ENCODE measurements around the gene AIFM3.

The AIFM3 gene

DNA sequence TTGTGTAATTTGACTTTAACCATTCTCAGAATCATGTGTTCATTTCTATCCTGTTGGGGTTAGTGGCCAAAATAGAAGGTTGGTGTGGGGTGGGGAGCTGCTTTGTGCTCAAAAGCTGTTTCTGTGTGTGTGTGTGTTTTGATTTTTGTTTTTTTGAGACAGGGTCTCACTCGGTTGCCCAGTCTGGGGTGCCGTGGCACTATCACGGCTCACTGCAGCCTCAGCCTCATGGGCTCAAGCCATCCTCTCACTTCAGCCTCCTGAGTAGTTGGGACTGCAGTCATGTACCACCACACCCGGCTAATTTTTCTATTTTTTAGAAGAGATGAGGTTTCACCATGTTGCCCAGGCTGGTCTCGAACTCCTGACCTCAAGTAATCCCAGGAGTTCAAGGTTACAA lies 18.1 kb upstream of the AIFM3 start:
- DNase-seq (ENCODE audit: insufficient read length, low spot score) (no peak), FAIRE-seq (no peak)
- no peak for TF ChIP-seq POLR2A (IDR thresholded peaks at IDR 0.05; ENCODE audit: low read depth, low read length)

GRCh38 chr22:20949698-20950183 lies 17.3 kb upstream of the AIFM3 start:
- DNase-seq (ENCODE audit: insufficient read length, low spot score) (no peak), FAIRE-seq (no peak)
- TF ChIP-seq POLR2A (IDR thresholded peaks at IDR 0.05; ENCODE audit: low read depth, low read length): no peak

GRCh38 chr22:20951151-20951931 lies 15.7 kb upstream of the AIFM3 start:
- FAIRE-seq (no peak), DNase-seq (ENCODE audit: insufficient read length, low spot score) (no peak)
- TF ChIP-seq POLR2A (IDR thresholded peaks at IDR 0.05; ENCODE audit: low read depth, low read length): no peak

DNA sequence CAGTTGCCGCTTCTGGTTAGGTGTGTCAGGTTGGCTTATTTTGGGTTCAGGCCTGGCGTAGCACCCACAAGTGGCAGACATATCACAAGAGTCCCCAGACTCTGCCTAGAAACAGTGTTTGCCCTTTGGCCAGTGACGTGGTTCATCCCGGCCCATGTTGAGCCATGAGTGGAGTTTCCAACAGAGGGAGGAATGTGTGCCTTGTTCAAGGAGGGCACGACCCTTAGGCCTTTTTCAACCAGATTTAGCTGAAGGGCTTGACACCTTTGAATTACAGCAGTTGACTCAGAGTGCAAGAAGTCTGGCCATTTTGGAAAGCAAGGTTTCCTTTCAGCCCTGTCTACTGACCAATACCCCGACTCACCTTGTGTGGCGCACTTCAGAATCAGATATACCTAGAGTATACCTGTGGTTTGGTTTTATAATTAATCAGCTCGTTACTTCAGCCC lies 15.1 kb upstream of the AIFM3 start:
- DNase-seq (ENCODE audit: insufficient read length, low spot score): no peak
- no peak for TF ChIP-seq POLR2A (IDR thresholded peaks at IDR 0.05; ENCODE audit: low read depth, low read length)
- FAIRE-seq: no peak

DNA sequence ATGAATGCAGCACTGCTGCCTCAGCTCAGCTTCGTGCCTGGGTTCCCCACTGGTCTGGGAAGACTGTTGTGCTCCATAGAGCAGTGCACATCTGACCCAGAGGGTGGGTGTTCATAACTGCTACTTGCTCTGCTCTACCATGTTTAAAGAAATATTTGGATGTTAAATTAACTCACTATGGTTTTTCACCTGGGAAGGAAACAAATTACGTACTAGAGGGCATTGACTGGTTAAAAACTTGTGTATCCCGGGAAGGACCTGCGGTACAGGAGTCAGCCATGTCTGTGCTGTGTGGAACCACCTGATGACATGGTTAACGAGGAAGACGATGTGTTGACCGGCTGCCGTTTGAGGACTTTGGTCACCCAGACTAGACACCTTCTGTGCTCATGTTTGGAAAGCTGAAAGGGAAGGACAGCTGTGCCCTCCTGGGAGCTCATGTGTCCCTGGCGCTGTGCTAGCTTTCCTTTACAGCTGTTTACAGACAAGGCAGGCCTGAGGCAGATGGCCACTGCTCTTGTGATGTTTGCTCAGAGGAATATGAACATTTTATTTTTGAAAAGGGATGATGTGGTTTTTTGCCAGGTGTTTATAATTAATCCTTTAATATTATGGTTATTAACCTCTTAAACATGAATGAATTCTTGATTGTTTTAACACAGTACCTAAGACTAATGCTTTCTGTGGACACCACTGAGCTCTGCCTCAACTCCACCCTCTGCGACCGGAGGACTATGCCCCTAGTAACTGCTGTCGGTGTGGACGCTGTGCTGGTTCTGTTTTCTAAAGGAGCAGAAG lies 14.3 kb upstream of the AIFM3 start:
- no peak for TF ChIP-seq POLR2A (IDR thresholded peaks at IDR 0.05; ENCODE audit: low read depth, low read length)
- FAIRE-seq (no peak), DNase-seq (ENCODE audit: insufficient read length, low spot score) (no peak)

DNA sequence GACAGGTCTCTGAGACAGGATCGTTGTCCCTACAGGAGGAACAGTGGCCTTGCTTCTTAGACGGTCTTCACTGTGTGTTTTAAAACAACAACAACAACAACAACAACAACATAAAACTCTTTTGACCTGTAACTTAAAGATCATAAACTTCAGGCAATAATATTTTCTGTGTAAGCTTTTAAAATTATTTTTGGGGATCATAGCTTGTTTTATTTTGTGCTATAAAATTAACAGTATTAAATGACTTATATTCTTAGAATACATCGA lies 13.8 kb upstream of the AIFM3 start:
- no peak for FAIRE-seq
- TF ChIP-seq POLR2A (IDR thresholded peaks at IDR 0.05; ENCODE audit: low read depth, low read length): no peak
- no peak for DNase-seq (ENCODE audit: insufficient read length, low spot score)

DNA sequence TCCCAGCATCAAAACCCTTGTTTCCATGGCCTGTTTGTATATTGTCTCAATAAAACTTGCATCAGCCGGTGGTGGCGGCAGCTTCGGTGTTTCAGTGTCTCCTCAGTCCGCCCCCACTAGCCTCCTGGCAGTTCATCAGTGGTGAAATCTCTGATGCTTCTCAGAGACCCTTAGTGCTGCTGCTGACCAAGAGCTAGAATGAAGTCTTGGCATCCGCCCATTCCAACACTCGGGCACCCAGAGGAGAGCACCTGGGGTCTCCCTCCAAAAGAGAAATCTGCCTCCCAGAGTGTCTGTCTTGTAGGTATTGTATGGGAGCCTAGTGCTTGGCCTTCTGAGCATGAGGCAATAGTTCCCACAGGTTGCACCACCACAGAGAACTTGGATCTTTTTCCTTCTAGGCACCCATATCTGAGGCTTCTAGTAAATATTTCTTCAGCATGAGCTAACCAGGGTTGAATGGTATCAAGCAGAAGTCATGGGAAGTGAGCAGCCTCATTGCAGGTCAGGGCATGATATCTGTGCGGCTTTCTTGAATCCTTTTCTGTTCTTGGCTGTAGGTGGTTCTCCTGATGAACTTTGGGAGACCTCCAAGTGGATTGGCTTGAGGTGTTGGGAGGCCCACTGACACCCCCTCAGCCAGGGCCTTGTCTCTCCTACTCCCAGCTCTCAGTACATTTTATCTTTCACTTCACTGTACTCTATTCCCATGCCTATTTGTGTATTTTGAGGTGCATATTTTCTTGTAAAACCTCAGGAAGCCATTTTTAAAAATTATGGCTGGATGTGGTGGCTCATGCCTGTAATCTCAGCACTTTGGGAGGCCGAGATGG lies 13.2 kb upstream of the AIFM3 start:
- FAIRE-seq: no peak
- no peak for DNase-seq (ENCODE audit: insufficient read length, low spot score)
- TF ChIP-seq POLR2A (IDR thresholded peaks at IDR 0.05; ENCODE audit: low read depth, low read length): no peak

- no peak for FAIRE-seq
- DNase-seq (ENCODE audit: insufficient read length, low spot score): no peak
These were observed 11.5 kb upstream of the AIFM3 start for GRCh38 chr22:20955548-20955947.

DNA sequence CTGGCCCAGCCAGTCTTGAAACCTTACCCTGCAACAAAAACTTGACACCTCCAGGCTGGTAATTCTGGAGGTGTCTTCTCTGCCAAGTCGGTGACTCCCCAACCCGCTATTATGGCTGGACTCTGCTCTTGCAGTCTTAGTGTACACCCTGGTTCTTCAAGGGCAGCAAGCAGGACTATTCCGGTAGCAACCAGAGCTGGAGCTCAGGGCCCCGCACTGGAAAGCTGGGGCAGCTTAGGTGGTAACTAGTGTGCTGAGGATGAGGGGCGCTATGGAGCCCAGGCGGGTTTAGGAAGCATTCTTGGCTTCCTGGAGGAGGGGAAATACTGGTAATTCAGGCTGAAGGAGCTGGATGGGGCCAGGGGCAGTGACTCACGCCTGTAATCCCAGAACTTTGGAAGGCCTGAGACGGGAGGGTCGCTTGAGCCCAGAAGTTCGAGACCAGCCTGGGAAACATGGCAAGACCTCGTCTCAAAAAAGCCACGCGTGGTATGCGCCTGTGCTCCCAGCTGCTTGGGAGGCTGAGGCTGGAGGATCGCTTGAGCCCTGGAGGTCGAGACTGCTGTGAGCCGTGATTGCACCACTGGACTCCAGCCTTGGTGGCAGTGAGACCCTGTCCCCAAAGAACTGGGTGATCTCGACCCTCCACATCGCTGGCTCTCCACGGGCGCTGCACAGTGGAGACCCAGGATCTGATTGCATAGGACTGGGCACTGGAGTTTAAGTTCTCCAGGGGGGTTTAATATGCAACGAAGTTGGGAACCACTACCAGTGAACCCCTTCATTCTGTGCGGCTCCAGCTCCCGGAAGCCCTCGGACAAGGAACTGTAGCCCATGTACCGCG lies 10.6 kb upstream of the AIFM3 start:
- no peak for TF ChIP-seq POLR2A (IDR thresholded peaks at IDR 0.05; ENCODE audit: low read depth, low read length)
- DNase-seq (ENCODE audit: insufficient read length, low spot score): no peak
- no peak for FAIRE-seq

More at GRCh38 chr22:20955548-20955947, 11.5 kb upstream of the AIFM3 start:
- TF ChIP-seq POLR2A (IDR thresholded peaks at IDR 0.05; ENCODE audit: low read depth, low read length): no peak

- no peak for TF ChIP-seq POLR2A (IDR thresholded peaks at IDR 0.05; ENCODE audit: low read depth, low read length)
- DNase-seq (ENCODE audit: insufficient read length, low spot score) (no peak), FAIRE-seq (no peak)
These were observed 9.9 kb upstream of the AIFM3 start for GRCh38 chr22:20957102-20957682.

- DNase-seq (ENCODE audit: insufficient read length, low spot score): no peak
- no peak for TF ChIP-seq POLR2A (IDR thresholded peaks at IDR 0.05; ENCODE audit: low read depth, low read length)
- no peak for FAIRE-seq
These were observed 9.2 kb upstream of the AIFM3 start for GRCh38 chr22:20957683-20958431.

Data from H54 (cell line).